Endothelial cell of umbilical vein (primary cell): ENCODE measurements around the gene NCL. TPM values are rescaled to one million over a fixed set of nuclear protein-coding genes. Genes with fewer than 3 reads are reported as not detected.

Experiments
- BruUV-seq: library from RNA; stranded (reverse); fragments of 400-500 nt; replicated peaks from 2 replicates; lab custom pipeline; 2021; lab: Mats Ljungman, UMichigan
- CTCF ChIA-PET: fragments of 300-600, 350-600 bp; sonication (Branson Sonifier 250); formaldehyde crosslinking; loops from one replicate; lab custom pipeline; 2021; ENCODE audit warnings: antibody characterized with exemption, inconsistent platforms; lab: Charles Lee
- POLR2A ChIA-PET: fragments of 300-600, 350-600 bp; sonication (Branson Sonifier 250); formaldehyde crosslinking; loops from one replicate; lab custom pipeline; 2021; ENCODE audit warnings: antibody characterized with exemption, inconsistent platforms; lab: Charles Lee
- DNase-seq: peaks from one replicate; pipeline ENCODE4 v3.0.0-alpha.2; 2011; ENCODE audit warnings: low read depth, low spot score
- FAIRE-seq: peaks from 2 replicates; lab custom pipeline; 2011; peaks lifted over from hg19 to GRCh38; lab: Jason Lieb, UNC
- H2AFZ ChIP-seq: 2 replicates; pipeline ENCODE4 v1.6.0; 2012; ENCODE audit warnings: low read depth, low read length, control low read depth, inconsistent platforms
- H3K27ac ChIP-seq: 2 replicates; pipeline ENCODE4 v1.5.1; 2011; ENCODE audit warnings: low read depth, mild to moderate bottlenecking, control low read depth, low read length, moderate library complexity; ENCODE audit not compliant: insufficient read depth
- H3K27me3 ChIP-seq, 2 experiments: 2 replicates each; pipeline versions ENCODE4 v1.6.0 to v1.6.1; 2011; ENCODE audit warnings: low read length in 2 of 2, mixed read lengths in 1 of 2; ENCODE audit not compliant: control insufficient read depth in 2 of 2, insufficient read depth in 2 of 2
- H3K36me3 ChIP-seq, 2 experiments: 2 replicates in 1 of 2; 3 replicates in 1 of 2; pipeline ENCODE4 v1.5.1; 2011; ENCODE audit warnings: low read length in 2 of 2, mild to moderate bottlenecking in 1 of 2, moderate library complexity in 1 of 2; ENCODE audit not compliant: control insufficient read depth in 2 of 2, insufficient read depth in 2 of 2; ENCODE audit errors: extremely low read depth in 1 of 2
- H3K4me1 ChIP-seq: 3 replicates; pipeline ENCODE4 v1.5.1; 2011; ENCODE audit warnings: mild to moderate bottlenecking, low read length; ENCODE audit not compliant: control insufficient read depth, insufficient read depth; ENCODE audit errors: extremely low read depth
- H3K4me2 ChIP-seq: 2 replicates; pipeline ENCODE4 v1.6.1; 2011; ENCODE audit warnings: low read length, control low read depth, mixed read lengths; ENCODE audit not compliant: insufficient read depth
- H3K4me3 ChIP-seq, 3 experiments: fragments of 200-600 bp in 1 of 3; sonication (generic), shearing (Covaris generic) in 1 of 3; replicated peaks in 1 of 3; 2 replicates each; pipeline ENCODE4 v1.5.1; 2011 to 2016; ENCODE audit warnings: control low read depth in 3 of 3, low read length in 3 of 3, mild to moderate bottlenecking in 2 of 3, inconsistent platforms in 1 of 3, low read depth in 1 of 3, moderate library complexity in 1 of 3; ENCODE audit not compliant: insufficient read depth in 1 of 3
- H3K79me2 ChIP-seq: 2 replicates; pipeline ENCODE4 v1.6.0; 2012; ENCODE audit warnings: low read length, inconsistent platforms; ENCODE audit not compliant: control insufficient read depth, insufficient read depth
- H3K9ac ChIP-seq: replicated peaks from 2 replicates; pipeline ENCODE3; 2011; ENCODE audit warnings: low read length, control low read depth; ENCODE audit not compliant: insufficient read depth; ENCODE audit errors: extremely low read depth
- H3K9me1 ChIP-seq: replicated peaks from 3 replicates; pipeline ENCODE4 v1.6.0; 2011; ENCODE audit warnings: mild to moderate bottlenecking, low read length; ENCODE audit not compliant: control insufficient read depth, insufficient read depth; ENCODE audit errors: extremely low read depth
- H3K9me3 ChIP-seq: replicated peaks from 2 replicates; pipeline ENCODE4 v1.5.1; 2012; ENCODE audit warnings: low read length, inconsistent platforms; ENCODE audit not compliant: control insufficient read depth, insufficient read depth
- H4K20me1 ChIP-seq: replicated peaks from 2 replicates; pipeline ENCODE3; 2011; ENCODE audit warnings: mild to moderate bottlenecking, low read length; ENCODE audit not compliant: control insufficient read depth, insufficient read depth; ENCODE audit errors: extremely low read depth
- EZH2 ChIP-seq: IDR thresholded peaks from 2 replicates; pipeline ENCODE4 v1.6.1; 2012; ENCODE audit warnings: borderline replicate concordance, low read depth, mild to moderate bottlenecking, moderate library complexity, low read length, inconsistent platforms; ENCODE audit not compliant: severe bottlenecking
- FOS ChIP-seq: IDR thresholded peaks from 2 replicates; pipeline ENCODE4 v1.6.1; 2011; ENCODE audit warnings: mild to moderate bottlenecking, low read length, moderate library complexity, borderline replicate concordance; ENCODE audit not compliant: insufficient read depth
- GATA2 ChIP-seq: IDR thresholded peaks from 2 replicates; pipeline ENCODE4 v1.7.0; 2011; ENCODE audit warnings: low read depth, mild to moderate bottlenecking, moderate library complexity, mixed read lengths, low read length; ENCODE audit not compliant: insufficient read length, insufficient read depth
- JUN ChIP-seq: IDR thresholded peaks from 2 replicates; pipeline ENCODE4 v1.6.1; 2011; ENCODE audit warnings: borderline replicate concordance, low read depth; ENCODE audit not compliant: insufficient read length, insufficient read depth
- MYC ChIP-seq: IDR thresholded peaks from one replicate; pipeline ENCODE4 v1.6.1; 2011; ENCODE audit warnings: mild to moderate bottlenecking, low read depth, low read length
- POLR2A ChIP-seq: IDR thresholded peaks from 2 replicates; pipeline ENCODE4 v1.6.1; 2012; ENCODE audit warnings: low read depth, mild to moderate bottlenecking, control low read depth, low read length
- POLR2AphosphoS5 ChIP-seq: IDR thresholded peaks from 2 replicates; pipeline ENCODE4 v1.6.1; 2012; ENCODE audit warnings: low read depth, mild to moderate bottlenecking, control low read depth, low read length, moderate library complexity; ENCODE audit not compliant: insufficient read depth
- dilution Hi-C: fragments of 300-500 bp; cut with MboI; formaldehyde crosslinking; loops from one replicate; pipeline ENCODE4 v1.15.0; 2019; ENCODE audit warnings: low sequenced_read_pairs; ENCODE audit not compliant: extremely low pct_ligation_motif_present
- intact Hi-C: fragments of 100-400 bp; cut with micrococcal nuclease; formaldehyde crosslinking; loops from one replicate; pipeline ENCODE4 v1.10.0; 2022
- polyA plus RNA-seq, 4 experiments: library from polyadenylated mRNA; depleted of rRNA in 3 of 4; stranded (reverse) in 3 of 4; unstranded in 1 of 4; fragments of >200 nt; gene quantifications; 2 replicates each; pipeline versions ENCODE4 v1.2.1 to v1.2.3, GENCODE V29; 2011 to 2012; ENCODE audit warnings: missing spikeins in 1 of 4
- total RNA-seq: library from RNA; stranded (reverse); gene quantifications from 2 replicates; pipeline ENCODE4 v1.2.3, GENCODE V29; 2021
- TF ChIP-seq, protein P1 (sequence below): IDR thresholded peaks from 2 replicates; pipeline ENCODE4 v1.6.1; 2011; ENCODE audit not compliant: insufficient read depth, insufficient read length
- TF ChIP-seq, protein P2 (sequence below), 2 donors: IDR thresholded peaks; 1 replicate in 1 of 2; 2 replicates in 1 of 2; pipeline ENCODE4 v1.5.1; 2011; ENCODE audit warnings: low read length in 2 of 2, mild to moderate bottlenecking in 2 of 2, moderate library complexity in 2 of 2, control low read depth in 1 of 2, inconsistent platforms in 1 of 2, low read depth in 1 of 2; ENCODE audit not compliant: insufficient read depth in 1 of 2; ENCODE audit errors: extremely low read depth in 1 of 2

Gene NCL
- total and polyA plus RNA-seq, 2 donors (not counting 3 experiments of a cell fraction or from before 2014, with no cell fraction given): 35.3 to 708 TPM

GRCh38 chr2:231470246-231470900, 6.1 kb upstream of the NCL start:
- H3K36me3 ChIP-seq: no peaks in the 10 kb centered on the region
- H3K9me1 ChIP-seq: no peaks in the 10 kb centered on the region
- H3K4me2 ChIP-seq: no peak overlapping the region
- no peak overlapping the region for H2AFZ ChIP-seq
- no peak overlapping the region for H3K27ac ChIP-seq
- intact Hi-C loops: no loop called here
- dilution Hi-C loops: loop anchor here (25.0 kb wide), 1 partner anchor 383 kb away; no protein-coding TSS in a partner anchor
- no peak for FAIRE-seq
- no peaks in the 10 kb centered on the region for H3K79me2 ChIP-seq
- H4K20me1 ChIP-seq: no peaks in the 10 kb centered on the region
- H3K9ac ChIP-seq: no peak overlapping the region
- DNase-seq: no peak
- peaks cover 1% of the 10 kb centered on the region for H3K4me1 ChIP-seq
- no peaks in the 10 kb centered on the region for H3K27me3 ChIP-seq
- H3K4me3 ChIP-seq: no peak overlapping the region
- TF ChIP-seq GATA2 (no peak), MYC (no peak), POLR2A (no peak), JUN (no peak), EZH2 (no peak), FOS (no peak), POLR2AphosphoS5 (no peak)
- TF ChIP-seq, protein P1, sequence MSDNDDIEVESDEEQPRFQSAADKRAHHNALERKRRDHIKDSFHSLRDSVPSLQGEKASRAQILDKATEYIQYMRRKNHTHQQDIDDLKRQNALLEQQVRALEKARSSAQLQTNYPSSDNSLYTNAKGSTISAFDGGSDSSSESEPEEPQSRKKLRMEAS: no peak
- TF ChIP-seq, protein P2, sequence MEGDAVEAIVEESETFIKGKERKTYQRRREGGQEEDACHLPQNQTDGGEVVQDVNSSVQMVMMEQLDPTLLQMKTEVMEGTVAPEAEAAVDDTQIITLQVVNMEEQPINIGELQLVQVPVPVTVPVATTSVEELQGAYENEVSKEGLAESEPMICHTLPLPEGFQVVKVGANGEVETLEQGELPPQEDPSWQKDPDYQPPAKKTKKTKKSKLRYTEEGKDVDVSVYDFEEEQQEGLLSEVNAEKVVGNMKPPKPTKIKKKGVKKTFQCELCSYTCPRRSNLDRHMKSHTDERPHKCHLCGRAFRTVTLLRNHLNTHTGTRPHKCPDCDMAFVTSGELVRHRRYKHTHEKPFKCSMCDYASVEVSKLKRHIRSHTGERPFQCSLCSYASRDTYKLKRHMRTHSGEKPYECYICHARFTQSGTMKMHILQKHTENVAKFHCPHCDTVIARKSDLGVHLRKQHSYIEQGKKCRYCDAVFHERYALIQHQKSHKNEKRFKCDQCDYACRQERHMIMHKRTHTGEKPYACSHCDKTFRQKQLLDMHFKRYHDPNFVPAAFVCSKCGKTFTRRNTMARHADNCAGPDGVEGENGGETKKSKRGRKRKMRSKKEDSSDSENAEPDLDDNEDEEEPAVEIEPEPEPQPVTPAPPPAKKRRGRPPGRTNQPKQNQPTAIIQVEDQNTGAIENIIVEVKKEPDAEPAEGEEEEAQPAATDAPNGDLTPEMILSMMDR (IDR thresholded peaks at IDR 0.05; ENCODE audit: extremely low read depth in 1 of 2, insufficient read depth in 1 of 2, low read depth in 1 of 2, low read length in 2 of 2): no peak
- no peaks in the 10 kb centered on the region for H3K9me3 ChIP-seq
- CTCF ChIA-PET: interaction anchor here (1.1 kb wide), 1 partner anchor 65 kb away, joined by 3 read pairs; no protein-coding TSS in a partner anchor
- no TSS peak for BruUV-seq
- POLR2A ChIA-PET: no interaction called here
